ENCODE results near the gene GPATCH4.

DNA sequence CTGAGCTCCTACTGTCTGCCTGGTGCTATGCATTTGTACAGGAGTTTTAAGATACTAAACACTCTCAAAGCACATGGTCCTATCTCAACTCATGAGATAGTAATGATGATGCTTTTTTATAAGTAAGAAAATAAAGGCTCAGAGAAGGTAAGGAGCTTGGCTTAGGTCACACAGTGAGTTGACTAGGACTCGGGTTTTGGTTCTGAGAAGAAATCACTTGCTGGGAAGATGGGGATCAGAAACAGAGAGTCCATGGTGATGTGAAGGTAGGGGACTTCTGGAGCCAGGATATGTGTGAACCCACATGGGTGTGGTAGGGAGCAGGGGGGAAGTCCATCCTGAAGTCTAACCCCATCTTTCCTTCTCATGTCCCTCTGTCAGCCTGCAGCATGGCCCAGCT is 44.4 kb upstream of the GPATCH4 start:
- TF ChIP-seq POLR2AphosphoS5 (IDR thresholded peaks at IDR 0.05; ENCODE audit: low read depth, low read length), result no peak
- TF ChIP-seq, protein P1, sequence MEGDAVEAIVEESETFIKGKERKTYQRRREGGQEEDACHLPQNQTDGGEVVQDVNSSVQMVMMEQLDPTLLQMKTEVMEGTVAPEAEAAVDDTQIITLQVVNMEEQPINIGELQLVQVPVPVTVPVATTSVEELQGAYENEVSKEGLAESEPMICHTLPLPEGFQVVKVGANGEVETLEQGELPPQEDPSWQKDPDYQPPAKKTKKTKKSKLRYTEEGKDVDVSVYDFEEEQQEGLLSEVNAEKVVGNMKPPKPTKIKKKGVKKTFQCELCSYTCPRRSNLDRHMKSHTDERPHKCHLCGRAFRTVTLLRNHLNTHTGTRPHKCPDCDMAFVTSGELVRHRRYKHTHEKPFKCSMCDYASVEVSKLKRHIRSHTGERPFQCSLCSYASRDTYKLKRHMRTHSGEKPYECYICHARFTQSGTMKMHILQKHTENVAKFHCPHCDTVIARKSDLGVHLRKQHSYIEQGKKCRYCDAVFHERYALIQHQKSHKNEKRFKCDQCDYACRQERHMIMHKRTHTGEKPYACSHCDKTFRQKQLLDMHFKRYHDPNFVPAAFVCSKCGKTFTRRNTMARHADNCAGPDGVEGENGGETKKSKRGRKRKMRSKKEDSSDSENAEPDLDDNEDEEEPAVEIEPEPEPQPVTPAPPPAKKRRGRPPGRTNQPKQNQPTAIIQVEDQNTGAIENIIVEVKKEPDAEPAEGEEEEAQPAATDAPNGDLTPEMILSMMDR (IDR thresholded peaks at IDR 0.05 in 2 of 3, conservative IDR thresholded peaks at IDR 0.05 in 1 of 3; ENCODE audit: borderline replicate concordance in 1 of 3, insufficient read depth in 1 of 3, low read depth in 2 of 3, low read length in 2 of 3), result no peak
- no peak for TF ChIP-seq SP1 (IDR thresholded peaks at IDR 0.05; ENCODE audit: low read depth)
- TF ChIP-seq, protein P2, sequence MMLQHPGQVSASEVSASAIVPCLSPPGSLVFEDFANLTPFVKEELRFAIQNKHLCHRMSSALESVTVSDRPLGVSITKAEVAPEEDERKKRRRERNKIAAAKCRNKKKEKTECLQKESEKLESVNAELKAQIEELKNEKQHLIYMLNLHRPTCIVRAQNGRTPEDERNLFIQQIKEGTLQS (IDR thresholded peaks at IDR 0.05), result no peak
- TF ChIP-seq JUND (IDR thresholded peaks at IDR 0.05), result no peak
- no peak for TF ChIP-seq POLR2A (IDR thresholded peaks at IDR 0.05; ENCODE audit: borderline replicate concordance, extremely low read depth, insufficient read depth, insufficient read length)
- TF ChIP-seq TCF7L2 (IDR thresholded peaks at IDR 0.05; ENCODE audit: borderline replicate concordance, extremely low read depth, insufficient read depth, insufficient read length), result no peak
- no peak for TF ChIP-seq SRF (IDR thresholded peaks at IDR 0.05; ENCODE audit: low read depth)

Measured in HCT116 (cell line).